ENCODE measurements around the gene HSD11B2.
A peak's percentile ranks its signal among the peaks of the same experiment; 100 is the strongest.

HSD11B2 gene

GRCh38 chr16:67425061-67425460 lies 5.9 kb upstream of the HSD11B2 start:
- Histone ChIP-seq H4K20me1 (ENCODE audit: insufficient read depth, low read length) (no peaks in the 10 kb centered on the region), H2AFZ (ENCODE audit: low read length) (no peak overlapping the region), H3K4me3 (ENCODE audit: low read depth, low read length, poor library complexity, severe bottlenecking) (peak overlapping the region; percentile 44), H3K27me3 (ENCODE audit: insufficient read depth, low read length) (peaks cover 20% of the 10 kb centered on the region), H3K9ac (ENCODE audit: low read length) (no peak overlapping the region), H3K9me2 (ENCODE audit: low read depth, low read length) (no peaks in the 10 kb centered on the region), H3K27ac (ENCODE audit: low read depth, low read length, poor library complexity, severe bottlenecking) (no peak overlapping the region), H3K79me2 (ENCODE audit: insufficient read depth, low read length) (no peaks in the 10 kb centered on the region), H3K4me2 (ENCODE audit: low read length) (peak overlapping the region; percentile 63), H3K36me3 (ENCODE audit: insufficient read depth, low read length) (no peaks in the 10 kb centered on the region), H3F3A (ENCODE audit: insufficient read depth, low read length) (no peaks in the 10 kb centered on the region), H3K4me1 (ENCODE audit: insufficient read depth, low read length, severe bottlenecking) (peaks cover 6% of the 10 kb centered on the region), H3K9me3 (ENCODE audit: low read length) (no peaks in the 10 kb centered on the region)
- TF ChIP-seq CTCF (IDR thresholded peaks at IDR 0.05; ENCODE audit: low read length) (no peak), EZH2 (IDR thresholded peaks at IDR 0.05; ENCODE audit: borderline replicate concordance, low read length) (no peak)

- Histone ChIP-seq H3K4me1 (ENCODE audit: insufficient read depth, low read length, severe bottlenecking) (peaks cover 9% of the 10 kb centered on the region), H3F3A (ENCODE audit: insufficient read depth, low read length) (no peaks in the 10 kb centered on the region), H3K9me2 (ENCODE audit: low read depth, low read length) (no peaks in the 10 kb centered on the region), H3K4me2 (ENCODE audit: low read length) (peak overlapping the region; percentile 63; the same call in 1 of the 2 replicates), H3K36me3 (ENCODE audit: insufficient read depth, low read length) (no peaks in the 10 kb centered on the region), H3K27ac (ENCODE audit: low read depth, low read length, poor library complexity, severe bottlenecking) (no peak overlapping the region), H3K9me3 (ENCODE audit: low read length) (no peaks in the 10 kb centered on the region), H3K27me3 (ENCODE audit: insufficient read depth, low read length) (peaks cover 20% of the 10 kb centered on the region), H3K79me2 (ENCODE audit: insufficient read depth, low read length) (no peaks in the 10 kb centered on the region), H4K20me1 (ENCODE audit: insufficient read depth, low read length) (no peaks in the 10 kb centered on the region), H3K9ac (ENCODE audit: low read length) (no peak overlapping the region), H2AFZ (ENCODE audit: low read length) (no peak overlapping the region), H3K4me3 (ENCODE audit: low read depth, low read length, poor library complexity, severe bottlenecking) (no peak overlapping the region)
- TF ChIP-seq EZH2 (IDR thresholded peaks at IDR 0.05; ENCODE audit: borderline replicate concordance, low read length): no peak
- no peak for TF ChIP-seq CTCF (IDR thresholded peaks at IDR 0.05; ENCODE audit: low read length)
Observed at GRCh38 chr16:67425580-67425979, 5.3 kb upstream of the HSD11B2 start.

DNA sequence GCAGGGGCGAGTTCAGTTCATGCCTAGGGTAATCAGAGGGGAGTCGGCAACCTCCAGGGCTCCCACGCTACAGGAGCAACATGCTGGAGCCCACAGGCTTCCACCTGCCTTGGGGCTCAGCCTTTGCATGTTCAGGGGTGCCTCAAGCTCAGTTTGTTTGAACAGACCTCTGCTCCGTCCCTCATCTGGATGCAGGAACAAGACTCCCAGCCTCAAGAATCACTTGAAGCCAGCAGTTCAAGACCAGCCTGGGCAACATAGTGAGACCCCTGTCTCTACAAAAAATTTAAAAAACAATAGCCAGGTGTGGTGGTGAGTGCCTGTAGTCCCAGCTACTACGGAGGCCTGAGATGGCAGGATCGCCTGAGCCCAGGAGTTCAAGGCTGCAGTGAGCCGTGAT lies 4.9 kb upstream of the HSD11B2 start:
- Histone ChIP-seq H3K9me3 (ENCODE audit: low read length) (no peaks in the 10 kb centered on the region), H3K4me2 (ENCODE audit: low read length) (no peak overlapping the region)

More for the DNA sequence above, 4.9 kb upstream of the HSD11B2 start:
- H3F3A ChIP-seq (ENCODE audit: insufficient read depth, low read length): no peaks in the 10 kb centered on the region
- H3K4me1 ChIP-seq (ENCODE audit: insufficient read depth, low read length, severe bottlenecking): peaks cover 11% of the 10 kb centered on the region
- peaks cover 20% of the 10 kb centered on the region for H3K27me3 ChIP-seq (ENCODE audit: insufficient read depth, low read length)
- no peak for TF ChIP-seq CTCF (IDR thresholded peaks at IDR 0.05; ENCODE audit: low read length)
- TF ChIP-seq EZH2 (IDR thresholded peaks at IDR 0.05; ENCODE audit: borderline replicate concordance, low read length): no peak
- H3K36me3 ChIP-seq (ENCODE audit: insufficient read depth, low read length): no peaks in the 10 kb centered on the region
- H3K4me3 ChIP-seq (ENCODE audit: low read depth, low read length, poor library complexity, severe bottlenecking): no peak overlapping the region
- no peak overlapping the region for H2AFZ ChIP-seq (ENCODE audit: low read length)
- no peak overlapping the region for H3K9ac ChIP-seq (ENCODE audit: low read length)
- no peaks in the 10 kb centered on the region for H3K79me2 ChIP-seq (ENCODE audit: insufficient read depth, low read length)
- no peaks in the 10 kb centered on the region for H4K20me1 ChIP-seq (ENCODE audit: insufficient read depth, low read length)
- H3K9me2 ChIP-seq (ENCODE audit: low read depth, low read length): no peaks in the 10 kb centered on the region
- no peak overlapping the region for H3K27ac ChIP-seq (ENCODE audit: low read depth, low read length, poor library complexity, severe bottlenecking)
